ENCODE results near the gene CDH23. TPM values are rescaled to one million over a fixed set of nuclear protein-coding genes. Genes with fewer than 3 reads are reported as not detected.
A peak's percentile ranks its signal among the peaks of the same experiment; 100 is the strongest.

Gene CDH23
- total RNA-seq, 1 experiment from 2014 or later, result 0.02 TPM

GRCh38 chr10:71521504-71522441 lies 125.1 kb downstream of the CDH23 start:
- intact Hi-C loops (cut with micrococcal nuclease), result no loop called here
- POLR2A ChIA-PET, result interaction anchor here (1.3 kb wide), 1 partner anchor 8 kb away, joined by 3 read pairs; no protein-coding TSS in a partner anchor

GRCh38 chr10:71522442-71523144 lies 125.9 kb downstream of the CDH23 start:
- peak; percentile 5 for DNase-seq (ENCODE audit: unreplicated experiment)
- CTCF ChIA-PET, result interaction anchor here (0.5 to 0.8 kb wide), 4 partner anchors 21 to 1097 kb away, joined by 3 to 4 read pairs (median 4); no protein-coding TSS in a partner anchor
- no peaks in the 10 kb centered on the region for H3K9me3 Mint-ChIP-seq (ENCODE audit: unreplicated experiment)
- H3K4me1 Mint-ChIP-seq (ENCODE audit: insufficient read depth, unreplicated experiment), result peaks cover 5% of the 10 kb centered on the region
- no peak overlapping the region for H3K27ac Mint-ChIP-seq (ENCODE audit: low read depth, unreplicated experiment)
- H3K36me3 Mint-ChIP-seq (ENCODE audit: insufficient read depth, unreplicated experiment), result no peaks in the 10 kb centered on the region
- TF ChIP-seq CTCF (IDR thresholded peaks at IDR 0.05; ENCODE audit: unreplicated experiment), result no peak
- intact Hi-C loops (cut with micrococcal nuclease), result no loop called here
- no peak overlapping the region for H3K4me3 Mint-ChIP-seq (ENCODE audit: unreplicated experiment)
- no TSS peak for BruUV-seq (replicated peaks)
- POLR2A ChIA-PET, result interaction anchor here (1.3 kb wide), 1 partner anchor 9 kb away, joined by 3 read pairs; no protein-coding TSS in a partner anchor
- peaks cover 42% of the 10 kb centered on the region for H3K27me3 Mint-ChIP-seq (ENCODE audit: insufficient read depth, unreplicated experiment)

More at GRCh38 chr10:71521504-71522441, 125.1 kb downstream of the CDH23 start:
- H3K27me3 Mint-ChIP-seq (ENCODE audit: insufficient read depth, unreplicated experiment), result peaks cover 42% of the 10 kb centered on the region
- CTCF ChIA-PET, result no interaction called here
- BruUV-seq (replicated peaks), result no TSS peak
- no peaks in the 10 kb centered on the region for H3K36me3 Mint-ChIP-seq (ENCODE audit: insufficient read depth, unreplicated experiment)
- H3K27ac Mint-ChIP-seq (ENCODE audit: low read depth, unreplicated experiment), result no peak overlapping the region
- TF ChIP-seq CTCF (IDR thresholded peaks at IDR 0.05; ENCODE audit: unreplicated experiment), result no peak
- no peaks in the 10 kb centered on the region for H3K9me3 Mint-ChIP-seq (ENCODE audit: unreplicated experiment)
- peaks cover 5% of the 10 kb centered on the region for H3K4me1 Mint-ChIP-seq (ENCODE audit: insufficient read depth, unreplicated experiment)
- H3K4me3 Mint-ChIP-seq (ENCODE audit: unreplicated experiment), result no peak overlapping the region
- DNase-seq (ENCODE audit: unreplicated experiment), result no peak

GRCh38 chr10:71523756-71524155 lies 127.0 kb downstream of the CDH23 start:
- Mint-ChIP-seq H3K36me3 (ENCODE audit: insufficient read depth, unreplicated experiment) (no peaks in the 10 kb centered on the region), H3K27me3 (ENCODE audit: insufficient read depth, unreplicated experiment) (peaks cover 42% of the 10 kb centered on the region), H3K9me3 (ENCODE audit: unreplicated experiment) (no peaks in the 10 kb centered on the region), H3K27ac (ENCODE audit: low read depth, unreplicated experiment) (no peak overlapping the region), H3K4me1 (ENCODE audit: insufficient read depth, unreplicated experiment) (peaks cover 5% of the 10 kb centered on the region), H3K4me3 (ENCODE audit: unreplicated experiment) (no peak overlapping the region)
- intact Hi-C loops (cut with micrococcal nuclease), result no loop called here
- no TSS peak for BruUV-seq (replicated peaks)
- TF ChIP-seq CTCF (IDR thresholded peaks at IDR 0.05; ENCODE audit: unreplicated experiment), result no peak
- POLR2A ChIA-PET, result interaction anchor here (0.6 kb wide), 1 partner anchor 203 kb away, joined by 3 read pairs; no protein-coding TSS in a partner anchor
- DNase-seq (ENCODE audit: unreplicated experiment), result no peak
- CTCF ChIA-PET, result interaction anchor here (0.7 kb wide), 2 partner anchors 25 to 134 kb away, joined by 3 read pairs; no protein-coding TSS in a partner anchor

- no peak for TF ChIP-seq CTCF (IDR thresholded peaks at IDR 0.05; ENCODE audit: unreplicated experiment)
- no TSS peak for BruUV-seq (replicated peaks)
- peaks cover 5% of the 10 kb centered on the region for H3K4me1 Mint-ChIP-seq (ENCODE audit: insufficient read depth, unreplicated experiment)
- intact Hi-C loops (cut with micrococcal nuclease), result no loop called here
- DNase-seq (ENCODE audit: unreplicated experiment), result no peak
- H3K9me3 Mint-ChIP-seq (ENCODE audit: unreplicated experiment), result no peaks in the 10 kb centered on the region
- H3K27me3 Mint-ChIP-seq (ENCODE audit: insufficient read depth, unreplicated experiment), result peaks cover 42% of the 10 kb centered on the region
- CTCF ChIA-PET, result no interaction called here
- H3K36me3 Mint-ChIP-seq (ENCODE audit: insufficient read depth, unreplicated experiment), result no peaks in the 10 kb centered on the region
- no peak overlapping the region for H3K27ac Mint-ChIP-seq (ENCODE audit: low read depth, unreplicated experiment)
- POLR2A ChIA-PET, result interaction anchor here (0.6 kb wide), 1 partner anchor 36 kb away, joined by 3 read pairs; no protein-coding TSS in a partner anchor
- H3K4me3 Mint-ChIP-seq (ENCODE audit: unreplicated experiment), result no peak overlapping the region
Measured at GRCh38 chr10:71525092-71525491, 128.4 kb downstream of the CDH23 start.
